Amniotic epithelial cell (primary cell): ENCODE results near the gene WDR47.
A peak's percentile ranks its signal among the peaks of the same experiment; 100 is the strongest.

Source experiments
- DNase-seq: peaks from one replicate; pipeline ENCODE4 v3.0.0-alpha.2; 2010; ENCODE audit warnings: low read depth

Gene WDR47

DNA sequence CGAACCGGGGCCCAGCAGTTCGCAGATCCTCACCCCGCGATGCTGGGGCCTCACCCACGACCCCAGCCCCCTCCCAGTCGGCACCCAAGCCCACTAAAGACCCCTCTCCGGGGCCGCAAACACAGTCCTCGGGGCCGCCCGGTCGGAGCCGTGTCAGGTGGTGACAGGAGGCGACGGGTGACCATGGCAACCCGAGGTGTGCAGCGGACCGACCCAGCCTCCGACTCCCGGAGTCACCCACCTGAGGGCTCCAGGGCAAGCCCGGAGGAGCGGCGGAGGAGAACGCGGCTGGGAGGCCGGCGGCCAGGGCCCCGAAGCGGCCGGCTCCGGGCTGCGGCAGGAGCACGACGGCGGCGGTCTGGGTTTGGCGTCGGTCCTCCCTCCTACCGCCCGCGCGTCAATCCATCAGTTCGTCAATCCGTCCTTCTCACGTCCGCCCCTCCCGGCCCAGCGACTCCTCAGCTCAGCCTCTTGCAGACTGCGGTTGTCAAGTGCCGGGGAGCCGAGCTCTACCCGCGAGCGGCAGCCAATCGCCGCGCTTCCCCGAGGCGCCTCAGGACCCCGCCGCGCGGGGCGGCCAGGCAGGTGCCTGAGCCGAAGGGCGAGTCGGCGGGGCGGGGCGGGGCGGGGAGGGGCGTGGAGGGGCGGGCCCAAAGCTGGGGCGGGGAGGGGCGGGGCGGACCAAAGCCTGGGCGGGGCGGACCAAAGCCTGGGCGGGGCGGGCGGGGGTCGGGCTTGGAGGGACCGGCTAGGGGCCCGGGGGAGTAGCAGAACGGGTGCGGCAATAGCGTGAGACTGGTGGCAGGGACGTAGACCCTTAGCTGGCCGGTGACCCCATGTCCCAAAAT lies at the start of gene WDR47:
WDR47 (minus strand) TSS at position 482 of the 848 bp plus-strand sequence. CDS start 18,590 bp downstream, outside the sequence.
- DNase-seq: peak; percentile 93

DNA sequence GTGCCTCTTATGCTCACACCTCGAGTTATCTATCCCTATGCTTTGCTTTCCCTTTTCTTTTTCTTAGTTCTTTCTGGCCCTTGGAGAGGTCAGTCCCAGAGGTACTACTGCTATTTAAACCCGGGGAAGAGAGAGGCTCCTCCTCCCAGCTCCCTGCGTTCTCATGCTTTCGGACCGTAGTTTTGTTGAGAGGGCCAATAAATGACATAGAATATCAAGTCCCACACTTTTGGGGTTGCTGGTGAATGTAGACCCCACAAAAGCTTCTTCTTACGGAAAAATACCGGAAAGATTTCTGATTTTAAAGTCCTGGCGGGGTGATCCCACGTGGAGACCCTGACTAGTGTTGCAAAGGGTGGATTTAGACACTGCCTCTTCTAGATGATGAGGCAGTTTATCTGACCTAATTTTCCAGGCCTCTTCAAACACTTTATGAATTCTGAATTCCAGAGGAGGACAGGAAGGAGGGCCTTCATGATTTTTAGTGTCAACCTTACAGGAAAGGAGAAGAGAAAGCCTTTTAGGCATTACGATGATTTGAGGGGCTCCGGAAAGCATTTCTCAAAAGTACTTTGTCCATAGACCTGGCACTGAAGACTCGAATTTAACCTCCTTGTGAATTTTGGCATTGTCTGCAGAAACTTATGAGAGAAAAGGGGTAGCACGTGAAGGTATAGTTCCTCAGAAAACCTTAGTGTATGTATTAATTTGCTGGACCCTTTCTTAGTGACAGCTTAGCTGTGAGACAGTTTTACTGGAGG lies 49.4 kb upstream of the WDR47 start:
- DNase-seq: peak; percentile 50

DNA sequence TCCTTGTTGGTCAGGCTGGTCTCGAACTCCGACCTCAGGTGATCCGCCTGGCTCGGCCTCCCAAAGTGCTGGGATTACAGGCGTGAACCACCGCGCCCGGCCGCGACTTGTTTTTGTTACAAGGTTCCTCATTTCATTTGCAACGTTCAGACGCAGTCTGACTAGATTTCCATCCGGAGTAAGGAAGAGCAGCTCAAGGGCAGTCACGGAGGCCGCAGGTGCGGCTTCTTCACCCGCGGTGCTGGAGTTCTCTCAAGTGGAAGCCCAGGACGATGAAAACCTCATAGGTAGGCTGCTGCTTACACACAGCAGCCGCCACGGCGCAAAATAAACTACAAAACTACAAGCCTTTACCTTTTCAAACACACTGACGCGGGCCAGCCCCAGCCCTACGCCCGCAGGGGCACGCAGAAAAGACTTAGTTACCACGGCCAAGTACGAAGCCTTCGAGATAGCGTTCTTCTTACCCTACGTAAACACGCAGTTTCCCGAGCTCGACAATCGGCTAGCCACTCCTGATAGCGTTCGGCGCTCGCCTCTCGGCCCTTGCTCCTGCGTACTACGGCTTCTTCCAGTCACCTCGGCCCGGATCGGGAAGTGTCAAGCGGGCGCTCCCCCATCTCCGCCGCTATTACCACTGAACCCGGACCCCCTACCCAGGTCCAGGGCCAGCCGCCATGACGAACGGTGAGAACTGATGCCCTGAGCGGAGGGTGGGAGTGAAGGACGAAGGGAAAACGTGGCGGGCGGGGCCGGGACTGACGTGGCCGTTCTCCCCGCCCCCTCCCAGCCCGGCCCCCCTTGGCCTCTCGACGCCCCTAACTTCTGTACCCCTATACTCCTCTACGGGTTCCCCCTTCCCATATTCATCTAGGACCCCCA lies 48.5 kb upstream of the WDR47 start, which contains the start of gene TMEM167B:
TMEM167B (plus strand) TSS at position 569 of the 882 bp plus-strand sequence; CDS start at position 678, 109 bp downstream.
- DNase-seq: peak; percentile 97

DNA sequence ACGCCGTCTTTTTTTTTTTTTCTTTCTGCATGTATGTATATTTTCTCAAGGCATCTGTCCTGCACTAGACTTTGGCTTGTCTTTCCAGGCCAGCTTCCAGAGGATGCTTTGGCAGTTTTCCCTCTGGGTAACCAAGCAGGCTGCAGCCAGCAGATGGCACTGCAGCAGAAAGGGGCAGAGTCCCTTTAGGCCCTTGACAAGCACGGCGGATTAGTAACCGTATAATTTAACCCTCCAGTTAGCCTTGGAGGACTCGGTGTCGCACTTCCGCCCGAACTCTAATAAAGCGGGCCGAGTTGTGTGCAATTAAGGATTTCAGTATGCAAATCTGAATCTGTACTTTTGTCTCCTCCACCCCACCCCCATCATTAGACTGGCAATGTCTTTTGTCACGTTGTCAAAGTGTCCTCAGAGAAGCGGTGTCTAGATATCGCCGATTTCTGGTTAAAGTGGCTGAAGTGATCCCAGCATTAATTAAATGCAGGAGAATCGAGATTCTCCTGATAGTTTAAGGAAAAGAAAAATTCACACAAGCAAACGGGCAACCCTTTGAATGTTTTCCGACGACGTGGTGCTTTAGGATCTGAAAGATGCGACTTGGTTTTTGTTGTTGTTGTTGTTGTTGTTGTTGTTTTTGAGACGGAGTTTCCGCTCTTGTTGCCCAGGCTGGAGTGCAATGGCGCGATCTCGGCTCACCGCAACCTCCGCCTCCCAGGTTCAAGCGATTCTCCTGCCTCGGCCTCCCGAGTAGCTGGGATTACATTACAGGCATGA lies 47.5 kb upstream of the WDR47 start:
- DNase-seq: peak; percentile 76

DNA sequence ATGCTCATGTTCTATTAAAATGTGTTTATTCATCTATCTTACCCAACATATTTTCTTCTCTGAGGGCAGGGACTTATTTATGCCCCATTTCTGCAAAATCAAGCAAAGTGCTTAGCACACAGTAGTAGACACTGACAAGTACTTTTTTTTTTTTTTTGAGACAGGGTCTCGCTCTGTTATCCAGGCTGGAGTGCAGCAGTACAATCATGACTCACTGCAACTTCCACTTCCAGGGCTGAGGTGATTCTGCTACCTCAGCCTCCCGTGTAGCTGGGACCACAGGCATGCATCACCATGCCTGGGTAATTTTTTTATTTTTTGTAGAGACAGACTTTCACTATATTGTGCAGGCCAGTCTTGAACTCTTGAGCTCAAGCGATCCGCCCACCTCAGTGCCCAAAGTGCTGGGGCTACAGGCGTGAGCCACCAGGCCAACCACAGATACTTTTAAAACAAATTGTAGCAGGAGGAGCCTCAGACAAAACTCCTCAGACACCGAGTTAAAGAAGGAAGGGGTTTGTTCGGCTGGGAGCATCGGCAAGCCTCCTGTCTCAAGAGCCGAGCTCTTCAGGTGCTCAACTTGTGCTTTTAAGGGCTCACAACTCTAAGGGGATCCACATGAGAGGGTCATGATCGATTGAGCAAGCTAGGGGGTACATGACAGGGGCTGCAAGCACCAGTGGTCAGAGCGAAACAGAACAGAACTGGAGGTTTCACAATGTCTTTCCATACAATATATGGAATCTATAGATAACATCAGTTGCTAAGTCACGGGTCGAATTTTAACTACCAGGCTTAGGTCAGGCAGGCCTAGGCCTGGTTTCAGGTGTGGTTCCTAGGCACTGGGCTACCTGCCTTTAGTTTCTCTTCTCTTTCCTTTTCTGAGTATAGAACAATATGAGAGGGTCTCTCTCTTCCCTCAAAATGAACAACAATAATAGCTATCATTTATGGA lies 42.9 kb upstream of the WDR47 start:
- DNase-seq: peak; percentile 40

DNA sequence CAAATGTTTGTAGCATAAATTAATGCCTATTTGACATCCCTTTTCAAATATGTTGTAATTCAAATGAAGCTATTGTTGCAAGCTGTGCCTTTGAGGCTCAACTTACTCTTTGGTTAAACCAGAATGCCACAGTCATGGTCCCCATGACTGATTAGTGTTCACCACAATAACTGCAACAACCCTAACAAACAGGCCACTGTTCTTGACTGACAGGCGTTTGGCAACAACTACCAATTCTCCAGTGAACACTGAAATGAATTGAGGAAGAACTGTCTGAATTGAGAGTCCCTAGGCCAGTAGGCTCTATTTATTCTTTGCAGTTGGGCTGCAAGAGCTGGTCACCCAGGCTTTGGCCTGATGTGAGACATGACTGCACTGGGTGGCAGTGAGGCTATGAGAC lies 42.0 kb upstream of the WDR47 start:
- DNase-seq: peak; percentile 14

DNA sequence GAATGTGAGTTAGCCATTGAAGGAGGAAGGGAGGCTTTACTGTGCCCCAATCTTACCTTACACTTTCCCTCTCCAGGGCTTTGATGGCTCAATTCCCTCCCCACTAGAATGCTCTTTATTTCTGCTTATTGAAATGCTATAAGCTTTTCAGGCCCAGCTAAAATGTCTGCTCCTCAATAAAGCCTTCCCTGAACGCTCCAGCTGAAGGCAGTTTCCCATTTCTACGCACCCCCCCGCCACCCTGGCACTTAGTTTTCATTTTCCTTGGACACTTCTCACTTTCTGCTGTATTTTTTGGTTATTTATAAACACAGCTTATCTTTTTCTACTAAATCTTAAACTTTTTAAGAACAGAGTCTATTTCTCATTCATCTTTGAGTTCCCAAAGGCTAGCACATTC lies 41.6 kb upstream of the WDR47 start:
- DNase-seq: no peak

DNA sequence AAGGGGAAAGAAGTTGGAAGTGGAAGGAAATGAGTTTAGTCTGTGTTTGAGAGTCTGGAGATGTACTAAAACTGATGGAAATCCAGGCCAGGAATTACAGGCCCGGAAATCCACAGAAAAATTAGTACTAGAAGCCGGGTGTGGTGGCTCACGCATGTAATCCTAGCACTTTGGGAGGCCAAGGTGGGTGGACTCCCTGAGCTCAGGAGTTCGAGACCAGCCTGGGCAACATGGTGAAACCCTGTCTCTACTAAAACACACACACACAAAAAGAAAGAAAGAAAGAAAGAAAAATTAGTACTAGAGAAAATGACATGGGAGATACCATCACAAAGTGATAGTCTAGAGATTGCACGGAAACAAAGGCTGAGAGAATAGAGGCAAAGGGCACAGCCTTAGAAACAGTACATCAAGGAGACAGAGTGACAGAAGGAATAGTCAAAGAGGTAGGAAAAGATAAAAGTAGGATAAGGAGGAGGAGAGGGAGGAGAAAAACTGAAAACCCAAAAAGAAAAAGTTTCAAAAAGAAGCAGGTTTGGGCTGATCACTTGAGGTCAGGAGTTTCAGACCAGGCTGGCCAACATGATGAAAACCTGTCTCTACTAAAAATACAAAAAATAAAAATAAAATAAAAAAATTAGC lies 38.7 kb upstream of the WDR47 start:
- DNase-seq: no peak

DNA sequence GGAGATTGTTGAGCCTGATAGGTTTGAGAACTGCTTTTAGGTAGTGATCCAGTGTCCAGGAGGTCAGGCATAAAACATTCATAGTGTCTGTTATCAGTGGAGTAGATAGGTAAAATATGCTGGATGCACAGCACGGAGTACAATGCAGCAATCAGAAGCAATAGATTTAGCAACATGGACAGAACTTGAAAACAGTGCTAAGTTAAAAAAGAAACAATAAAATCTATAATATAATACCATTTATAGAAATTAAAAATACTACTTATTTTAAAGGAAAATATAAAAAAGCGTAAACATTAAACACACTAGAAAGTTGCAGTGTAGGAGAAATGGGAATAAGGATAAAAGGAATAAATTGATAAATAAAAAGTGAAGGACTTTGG lies 37.3 kb upstream of the WDR47 start:
- no peak for DNase-seq

DNA sequence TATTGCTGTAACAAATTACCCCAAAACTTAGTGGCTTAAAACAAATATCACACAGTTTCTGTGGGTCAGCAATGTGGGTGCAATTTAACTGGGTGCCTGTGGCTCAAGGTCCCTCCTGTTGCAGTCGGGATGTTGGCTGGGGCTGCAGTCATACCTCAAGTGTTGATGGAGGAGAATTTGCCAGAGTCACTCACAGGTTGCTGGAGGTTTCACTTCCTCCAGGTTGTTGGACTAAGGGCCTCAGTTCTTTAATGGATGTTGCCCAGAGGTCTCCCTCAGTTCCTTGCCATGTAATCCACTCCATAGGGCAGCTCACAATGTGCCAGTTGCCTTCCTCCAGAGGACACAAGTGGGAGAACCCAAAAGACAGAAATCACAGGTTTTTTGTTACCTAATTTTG lies 36.4 kb upstream of the WDR47 start:
- DNase-seq: no peak

DNA sequence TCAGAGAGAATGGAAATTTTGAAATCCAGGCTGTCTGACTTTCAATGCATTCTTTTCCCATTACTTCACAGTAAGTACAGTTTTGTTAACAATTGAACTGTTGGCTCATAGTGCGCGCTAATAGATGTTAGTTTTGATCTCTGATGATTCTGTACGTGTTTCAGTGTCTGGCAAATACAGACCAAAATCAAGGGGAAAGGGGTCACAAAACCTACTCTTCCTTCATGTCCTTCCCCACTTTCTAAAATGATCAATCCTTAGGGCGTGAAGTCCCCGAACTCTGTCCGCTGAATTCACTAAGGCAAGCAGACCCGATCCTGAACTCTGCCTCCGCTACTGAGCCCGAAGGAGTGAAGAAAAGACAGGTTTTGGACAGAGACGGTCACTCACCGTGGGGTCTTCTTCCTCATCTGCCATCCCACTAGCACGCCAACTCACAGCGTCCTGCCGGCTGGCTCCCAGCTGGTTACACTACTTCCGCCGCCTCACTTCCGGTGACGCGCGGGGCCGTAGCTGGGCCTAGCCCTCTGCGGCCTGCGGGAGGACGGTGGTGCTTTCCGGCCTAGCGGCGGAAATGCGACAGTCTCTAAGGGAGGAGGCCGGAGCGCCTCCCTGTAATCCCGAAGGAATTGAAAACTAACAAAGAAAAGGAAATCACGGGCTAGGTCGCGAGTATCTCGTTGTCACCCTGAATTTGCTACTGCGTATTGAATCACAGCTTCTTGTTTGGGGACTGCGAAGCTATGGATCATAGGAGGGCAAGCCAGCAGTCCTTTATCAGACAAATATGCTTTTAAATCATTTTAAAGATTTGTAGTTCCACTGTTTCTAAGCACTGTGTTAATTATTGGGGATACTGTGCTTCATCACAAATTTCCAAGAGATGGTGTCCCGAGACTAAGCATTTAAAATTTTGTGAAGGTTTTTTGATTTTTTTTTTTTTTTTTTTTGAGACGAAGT lies 33.9 kb upstream of the WDR47 start, which contains the start of gene TAF13:
TAF13 (minus strand) TSS at position 473 of the 960 bp plus-strand sequence; CDS start at position 417, 56 bp downstream.
- peak; percentile 92 for DNase-seq

DNA sequence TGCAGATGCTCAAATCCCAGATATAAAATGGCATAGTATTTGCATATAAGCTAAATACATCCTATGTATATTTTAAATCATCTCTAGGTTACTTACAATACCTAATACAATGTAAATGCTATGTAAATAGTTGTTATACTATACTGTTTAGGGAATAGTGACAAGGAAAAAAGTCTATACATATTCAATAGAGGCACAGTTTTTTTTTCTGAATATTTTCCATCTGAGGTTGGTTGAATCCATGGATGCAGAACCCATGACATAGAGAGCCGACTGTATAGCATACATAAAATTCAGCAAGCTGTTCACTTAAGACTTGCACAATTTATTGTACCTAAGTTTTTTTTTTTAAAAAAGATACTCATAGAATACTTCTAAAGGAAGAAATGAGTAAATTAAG lies 27.4 kb upstream of the WDR47 start:
- no peak for DNase-seq

DNA sequence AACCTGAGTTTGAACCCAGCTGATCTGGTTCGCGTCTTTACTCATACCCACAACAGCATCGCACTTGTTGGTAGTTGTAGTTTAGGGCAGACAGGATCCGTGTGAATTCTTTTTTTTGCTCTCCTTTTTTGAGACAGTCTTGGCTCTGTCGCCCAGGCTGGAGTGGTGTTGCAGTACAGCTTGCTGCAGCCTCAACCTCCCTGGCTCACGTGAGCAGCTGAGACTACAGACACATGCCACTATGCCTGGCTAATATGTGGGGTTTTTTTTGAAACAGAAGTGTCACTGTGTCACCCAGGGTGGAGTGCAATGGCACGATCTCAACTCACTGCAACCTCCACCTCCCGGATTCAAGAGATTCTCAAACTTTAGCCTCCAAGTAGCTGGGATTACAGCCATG lies 26.0 kb upstream of the WDR47 start:
- no peak for DNase-seq

DNA sequence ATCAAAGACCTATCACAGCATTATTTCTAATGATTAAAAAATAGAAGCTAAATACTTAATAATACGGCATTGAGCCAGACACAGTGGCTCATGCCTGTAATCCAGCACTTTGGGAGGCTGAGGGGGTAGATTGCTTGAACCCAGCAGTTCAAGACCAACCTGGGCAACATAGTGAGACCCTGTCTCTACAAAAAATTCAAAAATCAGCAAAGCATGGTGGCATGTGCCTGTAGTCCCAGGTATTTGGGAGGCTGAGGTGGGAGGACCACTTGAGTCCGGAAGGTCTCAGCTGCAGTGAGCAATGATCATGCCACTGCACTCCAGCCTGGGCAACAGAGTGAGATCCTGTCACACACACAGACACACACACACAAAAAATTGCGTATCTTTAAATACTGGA lies 23.2 kb upstream of the WDR47 start:
- DNase-seq: no peak

DNA sequence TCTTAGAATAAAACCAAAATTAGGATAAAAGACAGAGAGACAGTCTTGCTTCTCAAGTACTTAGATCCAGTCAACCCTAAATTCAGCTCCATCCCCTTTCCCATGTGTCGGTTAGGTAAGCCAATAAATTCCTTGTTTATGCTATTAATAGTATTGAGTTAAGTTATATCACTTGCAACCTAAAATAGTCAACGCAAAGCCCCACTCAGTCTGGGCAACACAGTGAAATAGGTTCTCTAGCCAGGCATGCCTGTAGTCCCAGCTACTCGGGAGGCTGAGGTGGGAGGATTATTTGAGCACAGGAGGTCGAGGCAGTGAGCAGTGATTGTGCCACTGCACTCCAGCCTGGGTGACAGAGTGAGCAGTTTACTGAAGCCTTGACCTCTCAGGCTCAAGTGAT lies 19.3 kb upstream of the WDR47 start:
- no peak for DNase-seq

DNA sequence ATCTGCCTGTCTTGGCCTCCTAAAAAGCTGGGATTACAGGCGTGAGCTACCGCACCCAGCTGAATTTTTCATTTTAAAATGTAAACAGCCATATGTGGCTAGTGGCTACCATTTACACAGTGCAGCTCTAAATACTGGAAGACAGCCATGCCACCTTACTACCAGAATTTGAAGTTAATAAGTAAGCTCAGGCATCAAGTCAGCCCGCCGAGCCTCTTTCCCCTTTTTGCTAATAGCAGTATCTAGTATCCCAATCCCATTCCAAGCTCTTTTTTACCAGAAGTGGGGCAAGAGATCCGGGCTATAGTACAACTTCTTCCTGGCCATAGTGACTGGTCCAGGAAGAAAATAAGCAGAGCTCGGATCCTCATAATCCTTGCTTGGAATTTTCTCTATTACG lies 18.8 kb upstream of the WDR47 start:
- DNase-seq: no peak

DNA sequence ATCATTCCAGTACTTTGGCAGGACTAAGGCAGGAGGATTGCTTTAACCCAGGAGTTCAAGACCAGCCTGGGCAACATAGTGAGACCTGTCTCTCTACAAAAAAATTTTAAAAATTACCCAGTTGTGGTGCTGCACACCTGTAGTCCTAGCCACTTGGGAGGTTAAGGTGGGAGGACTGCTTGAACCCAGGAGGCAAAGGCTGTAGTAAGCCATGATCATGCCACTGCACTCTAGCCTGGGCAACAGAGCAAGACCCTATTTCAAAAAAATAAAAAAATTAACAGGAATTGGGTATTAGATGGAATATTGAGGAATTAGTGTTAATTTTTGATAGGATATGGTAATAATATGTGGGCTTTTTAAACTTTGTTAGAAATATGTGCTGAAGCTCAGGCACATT lies 17.1 kb upstream of the WDR47 start:
- DNase-seq: no peak

DNA sequence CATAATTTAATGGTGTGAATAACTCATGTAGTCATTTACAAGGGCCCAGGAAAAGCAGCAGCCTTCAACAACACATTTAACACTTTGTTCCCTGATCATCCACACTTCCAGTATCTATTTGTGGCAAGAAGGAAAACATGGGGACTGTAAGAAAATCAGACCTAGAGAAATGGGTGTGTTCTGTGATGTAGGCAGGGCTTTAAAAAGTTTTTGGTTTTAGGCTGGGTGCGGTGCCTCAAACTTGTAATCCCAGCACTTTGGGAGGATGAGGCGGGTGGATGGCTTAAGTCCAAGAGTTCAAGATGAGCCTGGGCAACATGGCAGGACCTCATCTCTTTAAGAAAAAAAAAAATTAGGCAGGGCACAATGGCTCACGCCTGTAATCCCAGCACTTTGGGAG lies 14.2 kb upstream of the WDR47 start:
- no peak for DNase-seq
